ENCODE data around the gene SLC9C2.

DNA sequence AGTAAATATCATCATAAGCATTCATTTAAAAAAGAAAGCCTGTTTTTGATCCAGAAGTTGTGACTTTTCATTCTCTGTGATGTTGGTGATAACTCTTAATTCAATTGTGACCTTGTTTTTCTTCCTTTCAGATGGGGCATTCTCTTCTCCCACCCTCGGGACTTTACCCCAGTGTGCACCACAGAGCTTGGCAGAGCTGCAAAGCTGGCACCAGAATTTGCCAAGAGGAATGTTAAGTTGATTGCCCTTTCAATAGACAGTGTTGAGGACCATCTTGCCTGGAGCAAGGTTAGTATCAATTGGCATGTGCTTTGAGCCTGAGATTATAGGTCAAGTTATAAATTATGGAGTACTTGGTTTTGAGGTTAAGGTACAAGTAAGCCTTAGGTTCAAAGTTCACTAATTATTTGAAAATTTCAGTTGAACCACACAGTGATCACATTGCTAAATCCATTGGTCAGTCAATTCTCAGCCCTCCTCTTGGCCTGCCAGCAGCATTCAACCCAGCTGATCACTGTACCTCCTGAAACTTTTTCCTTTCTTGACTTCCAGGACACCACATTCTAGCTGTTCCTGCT, 121.6 kb downstream of the SLC9C2 start:
- no peak for TF ChIP-seq CTCF (conservative IDR thresholded peaks at IDR 0.05; ENCODE audit: low read depth, low read length)
- no peak for TF ChIP-seq EZH2 (IDR thresholded peaks at IDR 0.05; ENCODE audit: low read length, unreplicated experiment)
- TF ChIP-seq EZH2phosphoT487 (IDR thresholded peaks at IDR 0.05; ENCODE audit: borderline replicate concordance, low read length) = no peak
